Measurements from ENCODE around the gene SMOC2. TPM values are rescaled to one million over a fixed set of nuclear protein-coding genes. Genes with fewer than 3 reads are reported as not detected.

SMOC2 gene
- total RNA-seq, 1 experiment from 2014 or later: 2.1 TPM

- no CpG with 5 or more reads among the region's 18 CpGs for WGBS (ENCODE audit: extremely low coverage, insufficient read length, low lambda C conversion rate)
- no peaks in the 10 kb centered on the region for H3K27me3 ChIP-seq (ENCODE audit: insufficient read depth, low read length)
- Mint-ChIP-seq H3K4me1 (peaks cover 7 to 10% of the 10 kb centered on the region in 2 experiments), H3K4me3 (no peak overlapping the region), H3K9me3 (peaks cover 7 to 11% of the 10 kb centered on the region in 2 experiments), H3K27me3 (ENCODE audit: low read depth) (peaks cover 12% of the 10 kb centered on the region), H3K36me3 (ENCODE audit: insufficient read depth in 1 of 3, low read depth in 3 of 3) (peaks cover 0 to 6% (median 0%) of the 10 kb centered on the region in 3 experiments; a peak in 1 of 7 replicates), H3K27ac (no peak overlapping the region)
- H3K4ac ChIP-seq (ENCODE audit: low read depth, low read length): no peak overlapping the region
- no peak overlapping the region for H2BK5ac ChIP-seq (ENCODE audit: insufficient read length, low read length)
- no peak overlapping the region for H2BK20ac ChIP-seq (ENCODE audit: low read depth, low read length, poor library complexity, severe bottlenecking)
- H3K4me2 ChIP-seq (ENCODE audit: insufficient read depth, insufficient read length, low read length): no peak overlapping the region
- no peak overlapping the region for H2AFZ ChIP-seq (ENCODE audit: low read length)
- H2BK12ac ChIP-seq (ENCODE audit: insufficient read length, low read depth, low read length): no peak overlapping the region
- no peak overlapping the region; the same call in 1 of the 2 replicates for H3K14ac ChIP-seq (ENCODE audit: insufficient read depth, low read length)
- H3K27ac ChIP-seq (ENCODE audit: insufficient read length, low read depth, low read length): no peak overlapping the region
- H3K56ac ChIP-seq (ENCODE audit: insufficient read length, low read depth, low read length): no peak overlapping the region
- no peak overlapping the region for H2BK120ac ChIP-seq (ENCODE audit: low read depth, low read length, poor library complexity, severe bottlenecking)
- no peak overlapping the region for H3K18ac ChIP-seq (ENCODE audit: insufficient read length, low read depth, low read length)
- H3T11ph ChIP-seq (ENCODE audit: low read length): no peak overlapping the region
- no peak overlapping the region for H3K9ac ChIP-seq (ENCODE audit: extremely low read depth, insufficient read length, low read length)
- no peaks in the 10 kb centered on the region for H3K9me3 ChIP-seq (ENCODE audit: control insufficient read depth, low read depth, low read length)
- no peak overlapping the region for H4K91ac ChIP-seq (ENCODE audit: insufficient read length, low read depth, low read length)
- no peaks in the 10 kb centered on the region for H3K79me1 ChIP-seq (ENCODE audit: insufficient read depth, low read depth, low read length, poor library complexity, severe bottlenecking)
- TF ChIP-seq, protein P1, sequence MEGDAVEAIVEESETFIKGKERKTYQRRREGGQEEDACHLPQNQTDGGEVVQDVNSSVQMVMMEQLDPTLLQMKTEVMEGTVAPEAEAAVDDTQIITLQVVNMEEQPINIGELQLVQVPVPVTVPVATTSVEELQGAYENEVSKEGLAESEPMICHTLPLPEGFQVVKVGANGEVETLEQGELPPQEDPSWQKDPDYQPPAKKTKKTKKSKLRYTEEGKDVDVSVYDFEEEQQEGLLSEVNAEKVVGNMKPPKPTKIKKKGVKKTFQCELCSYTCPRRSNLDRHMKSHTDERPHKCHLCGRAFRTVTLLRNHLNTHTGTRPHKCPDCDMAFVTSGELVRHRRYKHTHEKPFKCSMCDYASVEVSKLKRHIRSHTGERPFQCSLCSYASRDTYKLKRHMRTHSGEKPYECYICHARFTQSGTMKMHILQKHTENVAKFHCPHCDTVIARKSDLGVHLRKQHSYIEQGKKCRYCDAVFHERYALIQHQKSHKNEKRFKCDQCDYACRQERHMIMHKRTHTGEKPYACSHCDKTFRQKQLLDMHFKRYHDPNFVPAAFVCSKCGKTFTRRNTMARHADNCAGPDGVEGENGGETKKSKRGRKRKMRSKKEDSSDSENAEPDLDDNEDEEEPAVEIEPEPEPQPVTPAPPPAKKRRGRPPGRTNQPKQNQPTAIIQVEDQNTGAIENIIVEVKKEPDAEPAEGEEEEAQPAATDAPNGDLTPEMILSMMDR (conservative IDR thresholded peaks at IDR 0.05): no peak
- no peak overlapping the region for H2AK5ac ChIP-seq (ENCODE audit: insufficient read length, low read length)
- no peaks in the 10 kb centered on the region for H4K20me1 ChIP-seq (ENCODE audit: control insufficient read depth, insufficient read depth, insufficient read length)
- DNase-seq: no peak
- H2BK15ac ChIP-seq (ENCODE audit: low read depth, low read length): no peak overlapping the region
- H3K23ac ChIP-seq (ENCODE audit: insufficient read length, low read depth, low read length): no peak overlapping the region
- H4K8ac ChIP-seq (replicated peaks; ENCODE audit: insufficient read length, low read depth, low read length): no peak overlapping the region
- no peaks in the 10 kb centered on the region for H3K23me2 ChIP-seq (ENCODE audit: insufficient read length, low read depth, low read length, poor library complexity, severe bottlenecking)
- no peak overlapping the region for H4K5ac ChIP-seq (ENCODE audit: insufficient read length, low read depth, low read length)
- H3K4me1 ChIP-seq (ENCODE audit: insufficient read depth, low read length): no peaks in the 10 kb centered on the region
- no peaks in the 10 kb centered on the region for H3K79me2 ChIP-seq (ENCODE audit: insufficient read depth, low read length)
These were observed 184.6 kb downstream of the SMOC2 start for GRCh38 chr6:168625602-168626001.
